ENCODE results near the gene ATG2A. TPM values are rescaled to one million over a fixed set of nuclear protein-coding genes. Genes with fewer than 3 reads are reported as not detected.

Gene ATG2A
- total RNA-seq, 1 experiment from 2014 or later, result 28.6 TPM

GRCh38 chr11:64880240-64881001 lies 36.6 kb downstream of the ATG2A start:
- ChIA-PET POLR2A (ENCODE audit: low non-redundant PET) (no interaction called here), CTCF (interaction anchor here (0.6 kb wide), 1 partner anchor 96 kb away, joined by 3 read pairs; no protein-coding TSS in a partner anchor)
- H3K27me3 ChIP-seq (replicated peaks; ENCODE audit: insufficient read depth, low read depth, low read length, poor library complexity), result no peaks in the 10 kb centered on the region
- no peaks in the 10 kb centered on the region for H3K9me3 ChIP-seq (ENCODE audit: low read depth, low read length, poor library complexity, severe bottlenecking)
- BruUV-seq (replicated peaks), result no TSS peak
- peaks cover 17% of the 10 kb centered on the region for H3K4me1 ChIP-seq (ENCODE audit: insufficient read depth, low read length, poor library complexity, severe bottlenecking)
- TF ChIP-seq EZH2 (IDR thresholded peaks at IDR 0.05; ENCODE audit: borderline replicate concordance, low read depth, low read length, poor library complexity, severe bottlenecking), result no peak
- no peak for TF ChIP-seq CTCF (conservative IDR thresholded peaks at IDR 0.05; ENCODE audit: low read depth, low read length)
- intact Hi-C loops (cut with micrococcal nuclease; ENCODE audit: unreplicated experiment), result no loop called here
- no peak overlapping the region for H3K27ac ChIP-seq (ENCODE audit: low read depth, low read length, poor library complexity, severe bottlenecking)
- H3K36me3 ChIP-seq (ENCODE audit: insufficient read depth, low read length, poor library complexity, severe bottlenecking), result no peaks in the 10 kb centered on the region
- no peak overlapping the region for H3K4me3 ChIP-seq (ENCODE audit: low read depth, low read length, poor library complexity, severe bottlenecking)
- no peak for DNase-seq (ENCODE audit: low spot score)

GRCh38 chr11:64879244-64879900 lies 37.6 kb downstream of the ATG2A start:
- POLR2A ChIA-PET (ENCODE audit: low non-redundant PET), result no interaction called here
- no peaks in the 10 kb centered on the region for H3K9me3 ChIP-seq (ENCODE audit: low read depth, low read length, poor library complexity, severe bottlenecking)
- TF ChIP-seq CTCF (conservative IDR thresholded peaks at IDR 0.05; ENCODE audit: low read depth, low read length) (no peak), EZH2 (IDR thresholded peaks at IDR 0.05; ENCODE audit: borderline replicate concordance, low read depth, low read length, poor library complexity, severe bottlenecking) (no peak)
- no peaks in the 10 kb centered on the region for H3K27me3 ChIP-seq (replicated peaks; ENCODE audit: insufficient read depth, low read depth, low read length, poor library complexity)
- no peaks in the 10 kb centered on the region for H3K36me3 ChIP-seq (ENCODE audit: insufficient read depth, low read length, poor library complexity, severe bottlenecking)
- intact Hi-C loops (cut with micrococcal nuclease; ENCODE audit: unreplicated experiment), result no loop called here
- DNase-seq (ENCODE audit: low spot score), result no peak
- peak overlapping the region; percentile 79 for H3K4me3 ChIP-seq (ENCODE audit: low read depth, low read length, poor library complexity, severe bottlenecking)
- peak overlapping the region; percentile 93 for H3K27ac ChIP-seq (ENCODE audit: low read depth, low read length, poor library complexity, severe bottlenecking)
- CTCF ChIA-PET, result interaction anchor here (1.5 kb wide), 1 partner anchor 11 kb away, joined by 3 read pairs; no protein-coding TSS in a partner anchor
- H3K4me1 ChIP-seq (ENCODE audit: insufficient read depth, low read length, poor library complexity, severe bottlenecking), result peaks cover 17% of the 10 kb centered on the region
- TSS peak; percentile 86 for BruUV-seq (replicated peaks)

GRCh38 chr11:64878494-64879243 lies 38.3 kb downstream of the ATG2A start, which contains the start of gene EHD1:
EHD1 (minus strand) TSS chr11:64878621; CDS start chr11:64878464, 157 bp downstream.
- DNase-seq (ENCODE audit: low spot score), result peak; percentile 100
- Histone ChIP-seq H3K27me3 (replicated peaks; ENCODE audit: insufficient read depth, low read depth, low read length, poor library complexity) (no peaks in the 10 kb centered on the region), H3K9me3 (ENCODE audit: low read depth, low read length, poor library complexity, severe bottlenecking) (no peaks in the 10 kb centered on the region), H3K4me3 (ENCODE audit: low read depth, low read length, poor library complexity, severe bottlenecking) (peak within 1 kb of the TSS; percentile 79), H3K36me3 (ENCODE audit: insufficient read depth, low read length, poor library complexity, severe bottlenecking) (no peaks in the 10 kb centered on the region), H3K4me1 (ENCODE audit: insufficient read depth, low read length, poor library complexity, severe bottlenecking) (peaks cover 17% of the 10 kb centered on the region), H3K27ac (ENCODE audit: low read depth, low read length, poor library complexity, severe bottlenecking) (peak within 1 kb of the TSS; percentile 93)
- no TSS peak for BruUV-seq (replicated peaks)
- TF ChIP-seq CTCF (conservative IDR thresholded peaks at IDR 0.05; ENCODE audit: low read depth, low read length), result peak; percentile 74
- no peak for TF ChIP-seq EZH2 (IDR thresholded peaks at IDR 0.05; ENCODE audit: borderline replicate concordance, low read depth, low read length, poor library complexity, severe bottlenecking)
- intact Hi-C loops (cut with micrococcal nuclease; ENCODE audit: unreplicated experiment), result loop anchor here (1.0 kb wide), 1 partner anchor 31 kb away; no protein-coding TSS in a partner anchor
- POLR2A ChIA-PET (ENCODE audit: low non-redundant PET), result interaction anchor here (0.5 kb wide), 1 partner anchor 433 kb away, joined by 8 read pairs; no protein-coding TSS in a partner anchor
- CTCF ChIA-PET, result interaction anchor here (0.7 to 2.1 kb wide), 3 partner anchors 9 to 12 kb away, joined by 3 to 8 read pairs (median 3); no protein-coding TSS in a partner anchor

All from A673 (cell line).